Colonic mucosa (tissue), 4 donors: ENCODE results near the gene VCY. TPM values are rescaled to one million over a fixed set of nuclear protein-coding genes. Genes with fewer than 3 reads are reported as not detected.
"Not testable (repeated sequence)": the region's sequence is repeated elsewhere in the genome, so short reads cannot be mapped to it uniquely, and the experiment has no call there.

Source experiments
- DNase-seq: peaks from one replicate; pipeline ENCODE4 v3.0.0-alpha.2; 2020
- H3K27ac ChIP-seq: fragments of 200-600 bp; one replicate; pipeline ENCODE4 v1.8.0; 2021
- H3K27me3 ChIP-seq: fragments of 200-600 bp; one replicate; pipeline ENCODE4 v1.8.0; 2021
- H3K36me3 ChIP-seq: fragments of 200-600 bp; one replicate; pipeline ENCODE4 v1.8.0; 2021
- H3K4me1 ChIP-seq: fragments of 200-600 bp; one replicate; pipeline ENCODE4 v1.8.0; 2021; ENCODE audit warnings: mild to moderate bottlenecking
- H3K4me3 ChIP-seq: fragments of 200-600 bp; one replicate; pipeline ENCODE4 v1.8.0; 2021
- H3K9ac ChIP-seq, 2 donors: one replicate each; pipeline ENCODE4 v1.7.0; 2013; ENCODE audit warnings: control low read depth in 2 of 2, low read depth in 2 of 2, low read length in 2 of 2
- H3K9me3 ChIP-seq: fragments of 200-600 bp; one replicate; pipeline ENCODE4 v1.8.0; 2021
- intact Hi-C: fragments of 100-400 bp; cut with DNase I; formaldehyde crosslinking; loops from one replicate; pipeline ENCODE4 v1.14.1; 2022
- total RNA-seq, 2 donors: library from RNA; stranded (reverse); fragmentation: NEBNext Ultra II Directional in 1 of 2; extraction: Animal tissue kit (Norgen Biotek cat#: 25700) in 1 of 2; gene quantifications; one replicate each; pipeline ENCODE4 v1.2.1, GENCODE V29; 2021
- donor health status: healthy.
- donor health status: DM: no; HTN: no; CAD: no.
- donor health status: DM: no; HTN: no; CAD: no.

The VCY gene
- not detected for total RNA-seq

DNA sequence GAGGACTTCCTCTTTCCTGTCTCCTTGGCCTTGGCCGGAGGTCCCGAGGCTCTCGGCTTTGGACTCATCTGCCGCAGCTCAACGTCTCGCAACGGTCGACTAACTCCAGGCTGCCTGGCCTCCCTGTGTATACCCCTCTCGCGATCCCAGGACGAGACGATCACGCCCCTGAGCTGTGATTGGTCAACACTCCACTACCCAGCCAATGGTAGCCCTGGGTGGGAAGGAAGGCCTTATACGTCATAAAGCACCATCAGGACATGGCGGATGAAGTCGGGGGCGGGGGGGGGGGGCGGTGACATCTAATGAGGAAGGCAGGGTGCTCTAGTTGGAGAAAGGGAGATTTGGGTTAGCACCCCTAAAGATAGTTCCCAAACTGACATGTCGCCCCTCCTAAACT, at the start of gene VCY:
TSS of gene VCY (minus strand) at position 101 of the 400 bp plus-strand sequence. CDS start at position 68, 33 bp downstream.
- DNase-seq, H3K27me3 ChIP-seq, intact Hi-C loops, H3K4me1 ChIP-seq, H3K27ac ChIP-seq, H3K36me3 ChIP-seq, H3K9ac ChIP-seq, H3K9me3 ChIP-seq, H3K4me3 ChIP-seq: not testable (repeated sequence)

DNA sequence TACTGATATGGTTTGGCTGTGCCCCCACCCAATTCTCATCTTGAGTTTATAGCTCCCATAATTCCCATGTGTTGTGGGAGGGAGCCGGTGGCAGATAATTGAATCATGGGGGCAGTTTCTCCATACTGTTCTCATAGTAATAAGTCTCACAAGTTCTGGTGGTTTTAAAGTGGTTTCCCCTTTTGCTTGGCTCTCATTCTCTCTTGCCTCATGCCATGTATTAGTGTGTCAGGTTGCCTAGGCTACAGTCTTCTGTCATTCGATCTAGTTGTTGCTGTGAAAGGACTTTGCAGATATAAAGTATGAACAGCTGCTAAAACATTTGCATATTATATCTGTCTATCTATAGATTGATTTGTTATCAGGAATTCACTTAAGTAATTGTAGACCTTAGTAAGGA, 44.1 kb upstream of the VCY start:
- H3K27ac ChIP-seq, DNase-seq, H3K9me3 ChIP-seq, H3K9ac ChIP-seq, H3K4me3 ChIP-seq, H3K36me3 ChIP-seq, H3K4me1 ChIP-seq, intact Hi-C loops, H3K27me3 ChIP-seq: not testable (repeated sequence)

DNA sequence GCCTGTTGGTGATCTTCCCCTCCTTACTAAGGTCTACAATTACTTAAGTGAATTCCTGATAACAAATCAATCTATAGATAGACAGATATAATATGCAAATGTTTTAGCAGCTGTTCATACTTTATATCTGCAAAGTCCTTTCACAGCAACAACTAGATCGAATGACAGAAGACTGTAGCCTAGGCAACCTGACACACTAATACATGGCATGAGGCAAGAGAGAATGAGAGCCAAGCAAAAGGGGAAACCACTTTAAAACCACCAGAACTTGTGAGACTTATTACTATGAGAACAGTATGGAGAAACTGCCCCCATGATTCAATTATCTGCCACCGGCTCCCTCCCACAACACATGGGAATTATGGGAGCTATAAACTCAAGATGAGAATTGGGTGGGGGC, 25.6 kb upstream of the VCY start:
- H3K9me3 ChIP-seq, H3K27ac ChIP-seq, H3K4me3 ChIP-seq, intact Hi-C loops, DNase-seq, H3K36me3 ChIP-seq, H3K27me3 ChIP-seq, H3K9ac ChIP-seq, H3K4me1 ChIP-seq: not testable (repeated sequence)

DNA sequence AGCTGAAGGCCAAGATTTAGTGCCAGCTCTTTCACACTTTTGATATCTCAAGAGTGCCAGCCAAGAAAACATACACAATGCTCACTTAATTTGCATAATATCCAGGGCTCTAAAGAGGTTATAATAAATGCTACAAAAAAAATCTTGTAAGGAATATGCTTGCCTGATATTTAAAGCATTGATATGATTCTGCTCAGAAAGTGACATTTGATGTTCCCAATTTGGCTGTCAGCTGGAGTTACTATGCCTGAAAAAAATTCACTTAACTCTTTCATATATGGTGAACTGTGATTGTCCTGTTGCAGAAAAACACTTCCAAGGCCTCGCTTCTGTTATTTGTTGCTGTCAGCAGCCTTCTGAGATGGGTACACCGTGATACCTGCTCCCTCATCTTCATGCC, 43.9 kb downstream of the VCY start:
- H3K27me3 ChIP-seq, H3K27ac ChIP-seq, intact Hi-C loops, H3K9ac ChIP-seq, H3K4me1 ChIP-seq, H3K36me3 ChIP-seq, DNase-seq, H3K9me3 ChIP-seq, H3K4me3 ChIP-seq: not testable (repeated sequence)

Other genes starting within 250 kb of the VCY start
- not detected for gene VCY1B, start 69.8 kb upstream of the VCY start, total RNA-seq